Heart left ventricle (tissue), 16 donors: ENCODE data around the gene AFAP1. TPM values are rescaled to one million over a fixed set of nuclear protein-coding genes. Genes with fewer than 3 reads are reported as not detected.

ENCODE experiments used
- ATAC-seq, 4 donors: fragments of 200-7000 bp; cut with Tn5 transposase; one replicate each; pipeline ENCODE4 v1.9.1; 2020 to 2022; ENCODE audit warnings: moderate library complexity in 4 of 4, mild to moderate bottlenecking in 3 of 4, moderate number of reproducible peaks in 1 of 4
- DNase-seq, 5 donors: peaks; one replicate each; pipeline ENCODE4 v3.0.0-alpha.2; 2020
- H3K27ac ChIP-seq, 12 donors: fragments of 200-600 bp; sonication (generic) in 4 of 12; one replicate each; pipeline versions ENCODE4 v1.5.0 to v1.8.0; 2016 to 2022; ENCODE audit warnings: mild to moderate bottlenecking in 2 of 12
- H3K27me3 ChIP-seq, 9 donors: fragments of 200-600 bp; sonication (generic) in 2 of 9; one replicate each; pipeline versions ENCODE4 v1.5.1 to v1.8.0; 2016 to 2022; ENCODE audit warnings: mild to moderate bottlenecking in 3 of 9
- H3K36me3 ChIP-seq, 9 donors: fragments of 200-600 bp; sonication (generic) in 2 of 9; one replicate each; pipeline versions ENCODE4 v1.5.0 to v1.8.0; 2018 to 2022; ENCODE audit warnings: mild to moderate bottlenecking in 2 of 9
- H3K4me1 ChIP-seq, 12 donors: fragments of 200-600 bp; sonication (generic) in 4 of 12; one replicate each; pipeline versions ENCODE4 v1.5.0 to v1.8.0; 2016 to 2022; ENCODE audit warnings: mild to moderate bottlenecking in 3 of 12
- H3K4me3 ChIP-seq, 12 donors: fragments of 200-600 bp; sonication (generic) in 4 of 12; one replicate each; pipeline versions ENCODE4 v1.5.0 to v1.8.0; 2017 to 2022; ENCODE audit warnings: mild to moderate bottlenecking in 9 of 12, moderate library complexity in 4 of 12
- H3K9me3 ChIP-seq, 12 donors: fragments of 200-600 bp; sonication (generic) in 4 of 12; one replicate each; pipeline versions ENCODE4 v1.5.0 to v1.8.0; 2016 to 2022; ENCODE audit warnings: mild to moderate bottlenecking in 1 of 12
- POLR2A ChIP-seq, 2 donors: fragments of 450-650 bp; IDR thresholded peaks; one replicate each; pipeline ENCODE4 v1.6.1; 2017; ENCODE audit warnings: antibody characterized with exemption in 2 of 2, mild to moderate bottlenecking in 2 of 2, moderate library complexity in 2 of 2
- WGBS, 4 donors: extraction: QIAGEN DNeasy Blood & Tissue Kit in 2 of 4; methylation state at CpG; one replicate each; pipeline versions ENCODE4 v1.1.5 to v1.1.7; 2013 to 2018; 5-methylcytosine and 5-hydroxymethylcytosine counted together
- intact Hi-C, 10 donors: fragments of 100-400 bp; cut with DNase I; formaldehyde crosslinking; loops; one replicate each; pipeline versions ENCODE4 v1.11.1 to v1.14.2; 2022
- polyA plus RNA-seq, 2 donors: library from polyadenylated mRNA; stranded (reverse); fragments of 200-250 nt; gene quantifications; one replicate each; pipeline ENCODE4 v1.2.3, GENCODE V29; 2013
- total RNA-seq, 9 donors: library from RNA; depleted of rRNA in 2 of 9; stranded (reverse); fragments of >200 nt in 2 of 9; fragmentation: NEBNext Ultra II Directional in 3 of 9; extraction: Animal tissue kit (Norgen Biotek cat#: 25700) in 3 of 9; gene quantifications; one replicate each; pipeline versions ENCODE4 v1.1.0 to v1.2.4, GENCODE V29; 2016 to 2023
- TF ChIP-seq, protein P1 (sequence below), 12 donors: fragments of 200-600 bp; sonication (generic) in 4 of 12; IDR thresholded peaks; one replicate each; pipeline versions ENCODE4 v1.5.0 to v1.8.0; 2018 to 2022; ENCODE audit warnings: antibody characterized with exemption in 12 of 12, mild to moderate bottlenecking in 5 of 12
- donor health status: ischemic (EF 13 %, LVEDD 7.1; RV severe dilation, severe dysfunction).
- donor health status: healthy with polysubstance abuse.
- donor health status: DM: no; HTN: yes; CAD: no.
- donor health status: DM: no; HTN: no; CAD: no.
- donor health status: ischemic (EF 25% LVEDD 6.9; RV normal size, moderate dysfunction).
- donor health status: ischemic (EF 25% LVEDD 5.7; RV mildly dilated, moderate dysfunction).
- donor health status: healthy.
- donor health status: DM: yes; HTN: yes; CAD: no.
- donor health status: ischemic (EF 35%, LVEDD 5.7; RV mildly dilated, moderate dysfunction).
- donor health status: nonischemic (EF 11% LVEDD 7.7; RV severe dilation, severe dysfunction).
- donor health status: DM: yes; HTN: yes; CAD: no.
- donor health status: PGD.
- donor health status: ischemic (EF 29% LVEDD 5.4; RV normal size, mild dysfunction).
- donor health status: nonischemic (EF 23%, LVEDD 6.1; RV moderate dilation, normal function).

AFAP1 gene
- total and polyA plus RNA-seq, 11 donors = 2.0 to 18.0 (median 7.0) TPM

DNA sequence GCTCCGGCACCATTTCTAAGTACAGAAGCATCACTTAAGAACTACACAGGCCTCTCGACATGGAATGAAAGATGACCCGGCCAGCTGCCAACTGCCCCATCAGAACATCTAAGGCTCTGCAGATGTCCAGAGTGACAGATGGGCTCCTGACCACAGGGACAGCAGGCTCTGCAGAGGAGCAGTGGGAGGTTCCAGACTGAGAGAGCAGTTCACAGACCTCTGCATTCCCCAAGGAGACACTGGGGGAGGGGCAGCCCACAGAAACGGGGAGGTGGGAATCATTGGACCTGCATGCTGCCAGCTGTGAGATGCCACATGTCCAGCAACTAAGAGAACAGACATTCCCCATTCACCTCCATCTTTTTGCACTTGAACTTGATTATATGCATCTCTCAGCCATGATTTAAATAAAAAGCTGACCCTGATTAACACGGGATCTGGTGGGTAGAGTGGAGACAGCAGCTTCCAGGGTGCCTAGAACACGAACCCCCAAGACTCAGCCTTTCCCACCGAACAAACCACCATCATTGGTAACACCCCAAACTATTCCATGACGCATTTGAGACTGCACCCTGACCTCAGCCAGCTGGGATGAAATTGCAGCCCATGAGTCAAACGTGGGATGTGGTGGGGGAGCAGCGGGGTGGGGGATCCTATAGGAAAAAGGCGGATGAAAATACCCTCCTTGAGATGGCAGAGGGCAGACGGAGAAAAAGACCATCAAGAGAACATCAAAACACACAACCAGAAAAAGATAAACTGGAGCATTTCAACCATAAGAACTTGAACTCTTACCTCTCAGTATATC lies 47.2 kb downstream of the AFAP1 start:
- Histone ChIP-seq H3K9me3 (peaks cover 0 to 18% (median 9%) of the 10 kb centered on the region in 12 donors), H3K4me3 (no peak overlapping the region), H3K27ac (peak overlapping the region in 1 of 12 donors; percentile 19), H3K36me3 (no peaks in the 10 kb centered on the region), H3K4me1 (peaks cover 0 to 17% (median 8%) of the 10 kb centered on the region in 12 donors), H3K27me3 (no peaks in the 10 kb centered on the region)
- DNase-seq (peak in 1 of 5 donors; percentile 45), ATAC-seq (peak in 3 of 4 donors; percentile 22 to 53 (median 36))
- no peak for TF ChIP-seq POLR2A (IDR thresholded peaks at IDR 0.05)
- TF ChIP-seq, protein P1, sequence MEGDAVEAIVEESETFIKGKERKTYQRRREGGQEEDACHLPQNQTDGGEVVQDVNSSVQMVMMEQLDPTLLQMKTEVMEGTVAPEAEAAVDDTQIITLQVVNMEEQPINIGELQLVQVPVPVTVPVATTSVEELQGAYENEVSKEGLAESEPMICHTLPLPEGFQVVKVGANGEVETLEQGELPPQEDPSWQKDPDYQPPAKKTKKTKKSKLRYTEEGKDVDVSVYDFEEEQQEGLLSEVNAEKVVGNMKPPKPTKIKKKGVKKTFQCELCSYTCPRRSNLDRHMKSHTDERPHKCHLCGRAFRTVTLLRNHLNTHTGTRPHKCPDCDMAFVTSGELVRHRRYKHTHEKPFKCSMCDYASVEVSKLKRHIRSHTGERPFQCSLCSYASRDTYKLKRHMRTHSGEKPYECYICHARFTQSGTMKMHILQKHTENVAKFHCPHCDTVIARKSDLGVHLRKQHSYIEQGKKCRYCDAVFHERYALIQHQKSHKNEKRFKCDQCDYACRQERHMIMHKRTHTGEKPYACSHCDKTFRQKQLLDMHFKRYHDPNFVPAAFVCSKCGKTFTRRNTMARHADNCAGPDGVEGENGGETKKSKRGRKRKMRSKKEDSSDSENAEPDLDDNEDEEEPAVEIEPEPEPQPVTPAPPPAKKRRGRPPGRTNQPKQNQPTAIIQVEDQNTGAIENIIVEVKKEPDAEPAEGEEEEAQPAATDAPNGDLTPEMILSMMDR (IDR thresholded peaks at IDR 0.05) = no peak
- intact Hi-C loops = no loop called here
- WGBS, 4 donors = 64 to 77% (median 67%) methylated on average over 11 to 12 of the region's 12 CpGs

DNA sequence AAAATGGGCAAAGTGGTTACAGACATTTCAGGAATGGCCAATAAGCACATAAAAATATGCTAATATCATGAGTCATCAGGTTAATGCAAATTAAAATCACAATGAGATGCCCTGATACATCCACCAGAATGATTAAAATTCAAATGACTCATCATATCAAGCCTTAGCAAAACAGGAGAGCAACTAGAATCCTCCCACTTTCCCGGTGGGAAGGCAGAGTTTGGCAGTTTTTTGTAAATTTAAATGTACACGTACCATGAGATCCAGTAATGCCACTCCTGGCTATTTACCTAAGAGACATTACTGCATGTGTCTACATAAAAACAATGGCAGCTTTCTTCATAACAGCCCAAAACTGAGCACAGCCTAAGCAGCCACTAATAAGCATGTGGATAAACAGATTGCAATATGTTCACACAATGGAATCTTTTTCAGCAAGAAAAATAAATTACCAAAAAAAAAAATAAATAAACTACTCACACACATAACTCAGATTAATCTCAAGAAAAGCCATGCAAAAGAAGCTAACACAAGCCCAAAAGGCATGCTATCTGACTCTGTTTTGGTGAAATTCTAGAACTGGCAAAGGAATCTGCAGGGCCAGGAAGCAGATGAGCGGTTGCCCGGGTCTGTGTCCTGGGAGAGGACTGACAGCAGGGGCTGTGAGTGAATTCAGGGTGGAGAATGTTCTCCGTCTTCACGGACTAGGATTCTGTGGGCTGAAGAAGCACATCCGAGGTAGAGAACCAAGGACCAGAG lies 48.8 kb downstream of the AFAP1 start:
- Histone ChIP-seq H3K9me3 (peaks cover 0 to 18% (median 9%) of the 10 kb centered on the region in 12 donors), H3K4me1 (peaks cover 0 to 32% (median 19%) of the 10 kb centered on the region in 12 donors), H3K4me3 (no peak overlapping the region), H3K27me3 (no peaks in the 10 kb centered on the region), H3K36me3 (no peaks in the 10 kb centered on the region), H3K27ac (peak overlapping the region in 3 of 12 donors; percentile 20 to 55 (median 38))
- DNase-seq (no peak), ATAC-seq (peak in 1 of 4 donors; percentile 26)
- 51 to 63% (median 61%) methylated on average over 7 of the region's 7 CpGs for WGBS, 4 donors
- TF ChIP-seq, protein P1 (IDR thresholded peaks at IDR 0.05) = no peak
- no peak for TF ChIP-seq POLR2A (IDR thresholded peaks at IDR 0.05)
- intact Hi-C loops = no loop called here

DNA sequence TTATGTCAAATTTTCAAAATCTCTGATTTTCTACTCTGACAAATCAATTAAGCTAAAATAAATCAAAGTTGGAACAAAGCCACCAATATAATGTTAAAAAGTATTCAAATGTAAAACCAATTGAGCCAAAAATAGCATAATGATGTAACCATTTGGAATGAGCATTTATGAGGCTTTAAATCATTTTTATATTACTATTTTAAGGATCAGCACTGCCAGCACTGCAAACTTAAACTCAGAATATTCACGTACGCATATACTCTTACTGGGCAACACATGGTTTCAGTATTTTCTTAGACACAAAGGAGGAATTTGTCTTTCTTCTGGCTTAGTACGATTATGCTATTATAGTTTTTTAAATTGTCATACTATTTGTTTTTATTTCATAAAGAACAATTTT lies 52.2 kb downstream of the AFAP1 start:
- peak overlapping the region in 1 of 12 donors; percentile 76 for H3K27ac ChIP-seq
- H3K9me3 ChIP-seq = peaks cover 0 to 18% (median 9%) of the 10 kb centered on the region in 12 donors
- ATAC-seq (no peak), DNase-seq (no peak)
- peaks cover 0 to 35% (median 19%) of the 10 kb centered on the region in 12 donors for H3K4me1 ChIP-seq
- intact Hi-C loops = no loop called here
- no peaks in the 10 kb centered on the region for H3K36me3 ChIP-seq
- H3K27me3 ChIP-seq = no peaks in the 10 kb centered on the region
- TF ChIP-seq, protein P1 (IDR thresholded peaks at IDR 0.05) = no peak
- TF ChIP-seq POLR2A (IDR thresholded peaks at IDR 0.05) = no peak
- 81 to 90% (median 88%) methylated on average over 3 of the region's 3 CpGs for WGBS, 4 donors
- no peak overlapping the region for H3K4me3 ChIP-seq
